A673 (cell line): Measurements from ENCODE around the gene RPS2.

ENCODE experiments used
- EZH2 ChIP-seq: fragments of 200-600 bp; sonication (generic); IDR thresholded peaks from 2 replicates; pipeline ENCODE4 v1.6.1; 2017; ENCODE audit warnings: borderline replicate concordance, low read depth, mild to moderate bottlenecking, mixed read lengths, antibody characterized with exemption, low read length; ENCODE audit not compliant: poor library complexity, severe bottlenecking
- TF ChIP-seq, protein P1 (sequence below): fragments of 300-800, 200-600 bp; sonication (generic); conservative IDR thresholded peaks from 2 replicates; pipeline ENCODE4 v1.5.1; 2017; ENCODE audit warnings: low read depth, mild to moderate bottlenecking, antibody characterized with exemption, low read length, moderate library complexity, mixed read lengths

DNA sequence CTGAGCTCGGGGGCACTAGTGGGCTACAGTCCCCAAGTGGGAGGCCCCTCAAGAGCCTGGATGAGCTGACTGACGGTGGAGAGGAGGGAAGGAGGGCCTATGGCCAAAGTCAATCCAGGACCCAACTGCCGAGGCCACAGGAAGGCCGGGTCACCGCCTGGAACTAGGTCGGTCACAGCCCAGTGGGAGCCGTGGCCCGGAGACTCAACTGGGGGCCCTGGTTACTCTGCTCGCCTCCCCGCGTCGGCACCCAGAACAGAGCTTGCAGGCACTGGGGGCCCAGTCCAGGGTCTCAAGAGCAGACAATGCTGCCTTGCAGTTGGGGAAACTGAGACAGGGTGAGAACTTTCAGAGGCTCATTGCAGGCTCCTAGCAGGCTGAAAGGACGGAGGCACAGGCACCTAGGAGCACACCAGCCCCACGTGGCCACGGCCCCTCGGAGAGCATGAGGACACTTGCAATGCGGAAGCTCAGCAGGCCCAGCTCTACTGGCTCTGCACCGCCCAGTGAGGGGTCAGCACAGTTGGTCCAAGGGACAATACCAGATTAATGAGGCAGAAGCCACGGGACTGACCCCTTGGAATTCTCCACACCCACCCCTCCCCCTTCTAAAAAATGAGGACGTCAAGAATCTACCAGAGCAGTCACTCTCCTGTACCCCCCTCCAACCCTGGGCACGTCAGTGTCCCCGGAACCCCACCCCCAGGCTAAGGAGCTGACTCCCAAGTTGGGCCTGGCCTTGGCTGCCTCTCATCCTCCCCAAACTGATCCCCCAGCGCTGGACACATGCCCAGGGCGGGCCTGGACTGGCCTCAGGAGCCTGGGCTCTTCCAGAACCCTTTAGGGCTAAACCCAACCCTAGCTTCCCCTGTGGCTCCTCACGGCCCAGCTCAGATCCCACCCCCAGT lies 48.6 kb downstream of the RPS2 start:
- TF ChIP-seq, protein P1, sequence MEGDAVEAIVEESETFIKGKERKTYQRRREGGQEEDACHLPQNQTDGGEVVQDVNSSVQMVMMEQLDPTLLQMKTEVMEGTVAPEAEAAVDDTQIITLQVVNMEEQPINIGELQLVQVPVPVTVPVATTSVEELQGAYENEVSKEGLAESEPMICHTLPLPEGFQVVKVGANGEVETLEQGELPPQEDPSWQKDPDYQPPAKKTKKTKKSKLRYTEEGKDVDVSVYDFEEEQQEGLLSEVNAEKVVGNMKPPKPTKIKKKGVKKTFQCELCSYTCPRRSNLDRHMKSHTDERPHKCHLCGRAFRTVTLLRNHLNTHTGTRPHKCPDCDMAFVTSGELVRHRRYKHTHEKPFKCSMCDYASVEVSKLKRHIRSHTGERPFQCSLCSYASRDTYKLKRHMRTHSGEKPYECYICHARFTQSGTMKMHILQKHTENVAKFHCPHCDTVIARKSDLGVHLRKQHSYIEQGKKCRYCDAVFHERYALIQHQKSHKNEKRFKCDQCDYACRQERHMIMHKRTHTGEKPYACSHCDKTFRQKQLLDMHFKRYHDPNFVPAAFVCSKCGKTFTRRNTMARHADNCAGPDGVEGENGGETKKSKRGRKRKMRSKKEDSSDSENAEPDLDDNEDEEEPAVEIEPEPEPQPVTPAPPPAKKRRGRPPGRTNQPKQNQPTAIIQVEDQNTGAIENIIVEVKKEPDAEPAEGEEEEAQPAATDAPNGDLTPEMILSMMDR, result no peak
- no peak for TF ChIP-seq EZH2
